ENCODE results near the gene RALGAPA1. TPM values are rescaled to one million over a fixed set of nuclear protein-coding genes. Genes with fewer than 3 reads are reported as not detected.

RALGAPA1 gene
- total and polyA plus RNA-seq, 2 of the 13 experiments (the other 11 are each of a cell fraction or from before 2014, with no cell fraction given) = 65.0 to 89.2 TPM

DNA sequence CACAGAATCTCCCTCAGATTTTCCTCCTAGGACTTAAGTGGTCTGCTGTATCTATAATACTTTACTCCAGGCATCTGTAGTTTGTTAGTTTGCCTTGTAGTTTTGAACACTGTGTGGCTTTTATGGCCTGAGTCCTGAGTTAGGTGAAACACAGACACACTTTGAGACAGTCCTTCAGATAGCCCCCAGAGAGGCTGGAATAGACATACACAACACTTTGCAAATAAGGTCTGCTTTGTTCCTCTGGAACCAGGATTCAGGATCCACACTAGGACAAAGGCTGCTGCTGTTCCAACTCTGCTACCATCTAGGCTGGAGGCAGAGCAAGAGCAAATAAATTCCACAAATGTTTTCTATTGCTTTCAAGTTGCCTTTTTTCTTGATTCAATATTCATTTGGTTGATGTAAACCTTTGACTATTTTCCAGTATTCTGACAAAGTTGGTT lies 316.5 kb downstream of the RALGAPA1 start (continued):
- peak; percentile 36 to 58; a peak in 1 of 4 replicates for TF ChIP-seq HMGXB4 (CRISPR knock-in tag; IDR thresholded peaks at IDR 0.05; ENCODE audit: borderline replicate concordance in 1 of 2, low read depth in 1 of 2)
- TF ChIP-seq PRPF4 (IDR thresholded peaks at IDR 0.05; ENCODE audit: low read depth, low read length, poor library complexity, severe bottlenecking) = no peak
- TF ChIP-seq SYNCRIP (IDR thresholded peaks at IDR 0.05; ENCODE audit: insufficient read depth, low read depth, low read length) = no peak
- TF ChIP-seq MAFK (conservative IDR thresholded peaks at IDR 0.05 in 1 of 2, IDR thresholded peaks at IDR 0.05 in 1 of 2; ENCODE audit: low read length in 2 of 2) = no peak
- TF ChIP-seq, protein P1, sequence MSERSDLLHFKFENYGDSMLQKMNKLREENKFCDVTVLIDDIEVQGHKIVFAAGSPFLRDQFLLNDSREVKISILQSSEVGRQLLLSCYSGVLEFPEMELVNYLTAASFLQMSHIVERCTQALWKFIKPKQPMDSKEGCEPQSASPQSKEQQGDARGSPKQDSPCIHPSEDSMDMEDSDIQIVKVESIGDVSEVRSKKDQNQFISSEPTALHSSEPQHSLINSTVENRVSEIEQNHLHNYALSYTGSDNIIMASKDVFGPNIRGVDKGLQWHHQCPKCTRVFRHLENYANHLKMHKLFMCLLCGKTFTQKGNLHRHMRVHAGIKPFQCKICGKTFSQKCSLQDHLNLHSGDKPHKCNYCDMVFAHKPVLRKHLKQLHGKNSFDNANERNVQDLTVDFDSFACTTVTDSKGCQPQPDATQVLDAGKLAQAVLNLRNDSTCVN (CRISPR knock-in tag; IDR thresholded peaks at IDR 0.05; ENCODE audit: borderline replicate concordance) = no peak
- TF ChIP-seq TEF (CRISPR knock-in tag; IDR thresholded peaks at IDR 0.05) = no peak
- TF ChIP-seq RNF219 (CRISPR knock-in tag; IDR thresholded peaks at IDR 0.05) = no peak
- TF ChIP-seq U2AF1 (optimal IDR thresholded peaks at IDR 0.05; ENCODE audit: low read depth, low read length) = no peak
- peak; percentile 31; the same call in 1 of the 2 replicates for TF ChIP-seq SALL1 (CRISPR knock-in tag; IDR thresholded peaks at IDR 0.05)
- TF ChIP-seq SAP130 (CRISPR knock-in tag; IDR thresholded peaks at IDR 0.05; ENCODE audit: low read depth) = 0 out of 2 replicates have a peak, but pooled peaks have one; percentile 30
- no peak for TF ChIP-seq LCORL (IDR thresholded peaks at IDR 0.05)
- TF ChIP-seq LCORL (CRISPR knock-in tag; IDR thresholded peaks at IDR 0.05) = no peak
- no peak; the same call in 1 of the 2 replicates for TF ChIP-seq ZNF136 (CRISPR knock-in tag; IDR thresholded peaks at IDR 0.05; ENCODE audit: low read depth)
- peak; percentile 43 for TF ChIP-seq CCAR2 (optimal IDR thresholded peaks at IDR 0.05; ENCODE audit: low read depth, low read length)
- TF ChIP-seq KLF13 (CRISPR knock-in tag; IDR thresholded peaks at IDR 0.05) = no peak
- peak; percentile 61; the same call in 1 of the 2 replicates for TF ChIP-seq ARID3A (IDR thresholded peaks at IDR 0.05; ENCODE audit: low read depth, low read length)
- TF ChIP-seq ZNF205 (CRISPR knock-in tag; IDR thresholded peaks at IDR 0.05) = no peak
- TF ChIP-seq ZNF577 (CRISPR knock-in tag; IDR thresholded peaks at IDR 0.05; ENCODE audit: borderline replicate concordance, low read depth) = no peak
